Esophagus (tissue), 2 donors: ENCODE measurements around the gene SCGB1D4. TPM values are rescaled to one million over a fixed set of nuclear protein-coding genes. Genes with fewer than 3 reads are reported as not detected.

Source experiments
- H3K27ac ChIP-seq, 2 donors: one replicate each; pipeline ENCODE4 v1.5.1; 2013; ENCODE audit warnings: low read depth in 2 of 2, mild to moderate bottlenecking in 2 of 2, inconsistent platforms in 1 of 2, low read length in 1 of 2, moderate library complexity in 1 of 2
- H3K27me3 ChIP-seq, 2 donors: one replicate each; pipeline ENCODE4 v1.6.1; 2013; ENCODE audit warnings: low read length in 2 of 2, control low read depth in 1 of 2, mild to moderate bottlenecking in 1 of 2; ENCODE audit not compliant: insufficient read depth in 2 of 2, control insufficient read depth in 1 of 2
- H3K36me3 ChIP-seq, 2 donors: one replicate each; pipeline ENCODE4 v1.6.1; 2013; ENCODE audit warnings: low read length in 1 of 2; ENCODE audit not compliant: control insufficient read depth in 2 of 2, insufficient read depth in 2 of 2
- H3K4me1 ChIP-seq, 2 donors: one replicate each; pipeline ENCODE4 v1.6.1; 2013; ENCODE audit warnings: low read length in 1 of 2; ENCODE audit not compliant: control insufficient read depth in 2 of 2, insufficient read depth in 2 of 2
- H3K4me3 ChIP-seq, 2 donors: one replicate each; pipeline ENCODE4 v1.5.1; 2013; ENCODE audit warnings: low read length in 2 of 2, mild to moderate bottlenecking in 2 of 2, low read depth in 1 of 2, moderate library complexity in 1 of 2
- H3K9me3 ChIP-seq, 2 donors: one replicate each; pipeline ENCODE4 v1.6.1; 2013; ENCODE audit warnings: mild to moderate bottlenecking in 2 of 2, low read depth in 1 of 2, low read length in 1 of 2, moderate library complexity in 1 of 2; ENCODE audit not compliant: control insufficient read depth in 2 of 2, insufficient read depth in 1 of 2
- WGBS, 2 donors: extraction: QIAGEN DNeasy Blood & Tissue Kit; methylation state at CpG; one replicate each; pipeline ENCODE4 v1.1.7; 2013; 5-methylcytosine and 5-hydroxymethylcytosine counted together
- polyA plus RNA-seq, 2 donors: library from polyadenylated mRNA; stranded (reverse); fragments of 200-250 nt; gene quantifications; one replicate each; pipeline ENCODE4 v1.2.3, GENCODE V29; 2013
- donor health status: healthy with polysubstance abuse.
- donor health status: Bipolar disorder and iron deficiency.

SCGB1D4 gene
- polyA plus RNA-seq, 2 donors: not detected

DNA sequence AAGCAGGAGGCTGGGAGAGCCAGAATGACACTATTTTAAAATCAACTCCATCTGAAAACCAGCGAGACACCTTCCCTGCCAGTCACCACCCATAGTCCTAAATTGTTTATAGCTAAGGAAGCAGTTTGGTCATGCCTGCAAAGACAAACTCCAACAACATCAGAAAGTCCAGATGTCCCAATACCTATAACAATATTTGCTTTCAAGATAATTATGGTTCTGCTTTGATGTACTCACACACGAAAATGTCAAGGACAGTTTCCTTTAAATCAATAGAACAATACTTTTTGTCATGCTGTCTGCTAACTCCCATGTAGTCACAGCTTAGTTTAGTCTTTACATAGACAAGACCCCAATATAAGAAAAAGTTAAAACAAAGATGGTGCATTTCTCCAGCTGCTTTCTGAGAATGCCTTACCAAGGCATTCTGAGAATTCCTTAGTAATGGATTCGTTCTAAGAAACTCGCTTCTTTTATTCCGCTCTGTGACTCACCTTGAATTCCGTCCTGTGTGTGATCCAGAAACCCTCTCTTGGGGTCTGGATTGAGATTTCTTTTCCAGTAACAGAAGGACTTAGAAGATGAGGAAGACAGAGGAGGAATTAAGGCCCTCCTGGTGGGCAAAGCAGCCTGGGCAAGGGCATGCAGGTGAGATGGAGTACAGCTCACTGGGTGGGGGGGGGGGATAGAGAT is 38.5 kb downstream of the SCGB1D4 start:
- Histone ChIP-seq H3K9me3 (no peaks in the 10 kb centered on the region), H3K36me3 (no peaks in the 10 kb centered on the region), H3K27ac (no peak overlapping the region), H3K4me1 (no peaks in the 10 kb centered on the region), H3K4me3 (no peak overlapping the region), H3K27me3 (no peaks in the 10 kb centered on the region)
- WGBS, 2 donors: 70 to 75% methylated on average over 6 of the region's 6 CpGs

GRCh38 chr11:62256281-62256680 is 42.6 kb downstream of the SCGB1D4 start:
- WGBS, 2 donors: 78 to 82% methylated on average over 2 of the region's 2 CpGs
- H3K4me1 ChIP-seq: no peaks in the 10 kb centered on the region
- H3K9me3 ChIP-seq: peaks cover 5 to 8% of the 10 kb centered on the region in 2 donors
- no peak overlapping the region for H3K27ac ChIP-seq
- H3K27me3 ChIP-seq: no peaks in the 10 kb centered on the region
- H3K36me3 ChIP-seq: no peaks in the 10 kb centered on the region
- no peak overlapping the region for H3K4me3 ChIP-seq

DNA sequence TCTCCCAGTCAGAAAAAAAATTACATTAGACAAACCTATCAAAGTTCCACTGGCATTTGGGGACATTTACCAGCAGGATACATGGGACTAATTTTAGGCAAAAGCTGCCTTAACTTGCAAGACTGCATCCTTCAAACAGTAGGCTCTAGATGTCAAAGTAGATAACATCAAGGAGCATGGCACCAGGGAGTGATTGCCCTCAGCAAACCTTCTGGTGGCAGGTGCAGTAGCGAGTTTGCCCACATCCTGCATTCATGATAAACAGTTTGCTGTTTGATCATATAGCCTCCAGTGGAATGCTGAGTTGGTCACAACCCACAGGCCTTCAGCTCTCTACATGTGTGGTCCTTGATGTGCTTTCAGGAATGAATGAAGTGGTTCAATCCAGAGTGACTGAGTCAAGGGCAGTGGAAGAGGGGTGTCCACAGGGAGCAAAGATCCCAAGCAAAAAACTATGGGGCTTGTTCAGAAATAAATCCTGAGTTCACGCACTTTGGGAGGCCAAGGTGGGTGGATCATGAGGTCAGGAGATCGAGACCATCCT is 44.8 kb downstream of the SCGB1D4 start:
- Histone ChIP-seq H3K36me3 (no peaks in the 10 kb centered on the region), H3K9me3 (peaks cover 8 to 12% of the 10 kb centered on the region in 2 donors), H3K4me1 (no peaks in the 10 kb centered on the region), H3K27me3 (no peaks in the 10 kb centered on the region), H3K27ac (no peak overlapping the region), H3K4me3 (no peak overlapping the region)
- 52 to 66% methylated on average over 3 of the region's 3 CpGs for WGBS, 2 donors

- 52 to 63% methylated on average over 4 of the region's 4 CpGs for WGBS, 2 donors
Observed at GRCh38 chr11:62251698-62252097, 47.2 kb downstream of the SCGB1D4 start.

More at GRCh38 chr11:62251698-62252097, 47.2 kb downstream of the SCGB1D4 start:
- Histone ChIP-seq H3K4me3 (no peak overlapping the region), H3K9me3 (peaks cover 8 to 12% of the 10 kb centered on the region in 2 donors), H3K27me3 (no peaks in the 10 kb centered on the region), H3K27ac (no peak overlapping the region), H3K4me1 (no peaks in the 10 kb centered on the region), H3K36me3 (no peaks in the 10 kb centered on the region)

Other genes starting within 250 kb of the SCGB1D4 start
- 10 to 100 TPM; 13.7 to 17.5 TPM for gene INCENP, start 175.1 kb downstream of the SCGB1D4 start, polyA plus RNA-seq
- gene SCGB1D1, start 108.9 kb downstream of the SCGB1D4 start, polyA plus RNA-seq: not detected
- gene SCGB2A1, start 90.4 kb downstream of the SCGB1D4 start, polyA plus RNA-seq: under 1 TPM; 0.54 to 0.59 TPM
- not detected for gene SCGB1D2, start 56.8 kb downstream of the SCGB1D4 start, polyA plus RNA-seq
- not detected for gene SCGB2A2, start 28.9 kb downstream of the SCGB1D4 start, polyA plus RNA-seq
- 1 to 10 TPM in 1 of 2 donors, under 1 TPM in 1; 0.45 to 1.3 TPM for gene ASRGL1, start 38.4 kb upstream of the SCGB1D4 start, polyA plus RNA-seq
- 1 to 10 TPM; 4.8 to 5.5 TPM for gene SCGB1A1, start 120.0 kb upstream of the SCGB1D4 start, polyA plus RNA-seq
- gene AHNAK, start 247.7 kb upstream of the SCGB1D4 start, polyA plus RNA-seq: 100 to 1,000 TPM; 168 to 195 TPM